NT2/D1 (cell line): Measurements from ENCODE around the gene GRHPR.

Source experiments
- SUZ12 ChIP-seq: IDR thresholded peaks from 2 replicates; pipeline ENCODE4 v1.6.1; 2011; ENCODE audit not compliant: insufficient read length, insufficient read depth; ENCODE audit errors: extremely low read depth
- ZNF274 ChIP-seq: IDR thresholded peaks from 2 replicates; pipeline ENCODE4 v1.6.1; 2011; ENCODE audit warnings: mild to moderate bottlenecking, low read depth, low read length

DNA sequence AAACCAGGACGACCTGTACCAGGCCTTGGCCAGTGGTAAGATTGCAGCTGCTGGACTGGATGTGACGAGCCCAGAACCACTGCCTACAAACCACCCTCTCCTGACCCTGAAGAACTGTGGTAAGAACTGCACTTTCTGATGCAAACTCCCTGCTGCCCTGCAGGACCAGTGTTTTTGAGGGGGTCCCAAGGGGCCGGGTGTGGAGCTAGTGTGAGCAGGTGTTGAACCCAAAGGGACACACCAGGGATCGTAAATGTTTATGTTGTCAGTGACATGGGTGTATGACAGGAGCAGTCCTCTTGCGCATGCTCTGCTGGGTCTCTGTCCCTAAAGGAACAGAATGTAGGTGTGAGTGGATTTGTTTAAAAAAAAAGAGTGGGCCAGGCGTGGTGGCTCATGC, 9.5 kb downstream of the GRHPR start:
- TF ChIP-seq SUZ12 (no peak), ZNF274 (no peak)
